Measurements from ENCODE around the gene GRB14.

DNA sequence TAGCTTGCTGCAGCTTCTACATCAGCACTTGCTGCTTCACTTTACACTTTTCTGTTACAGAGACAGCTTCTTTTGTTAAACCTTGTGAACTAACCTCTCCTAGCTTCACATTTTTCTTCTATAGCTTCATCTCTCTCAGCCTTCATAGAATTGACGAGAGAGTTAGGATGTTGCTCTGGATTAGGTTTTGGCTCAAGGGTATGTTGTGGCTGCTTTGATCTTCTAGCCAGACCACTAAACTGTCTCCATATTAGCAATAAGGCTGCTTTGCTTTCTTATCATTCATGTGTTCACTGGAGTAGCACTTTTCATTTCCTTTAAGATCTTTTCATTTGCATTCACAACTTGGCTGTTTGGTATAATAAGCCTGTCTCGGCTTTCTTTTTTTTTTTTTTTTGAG, 46.3 kb upstream of the GRB14 start:
- no peak for TF ChIP-seq CTCF (IDR thresholded peaks at IDR 0.05)
- no peak for TF ChIP-seq ZFX (IDR thresholded peaks at IDR 0.05; ENCODE audit: borderline replicate concordance)
